PC-9 (cell line): ENCODE results near the gene MRPL34.

Experiments used
- CTCF ChIP-seq: fragments of 200-600 bp; sonication (generic); conservative IDR thresholded peaks from 2 replicates; pipeline ENCODE4 v1.6.1; 2017; ENCODE audit warnings: mixed run types, antibody characterized with exemption, mild to moderate bottlenecking, moderate library complexity
- EZH2 ChIP-seq: fragments of 200-600 bp; sonication (generic); IDR thresholded peaks from 2 replicates; pipeline ENCODE4 v1.8.0; 2017; ENCODE audit warnings: antibody characterized with exemption, low read depth

- TF ChIP-seq CTCF (no peak), EZH2 (no peak)
Measured at GRCh38 chr19:17302391-17303166, 3.1 kb upstream of the MRPL34 start.
